Cardiac muscle cell (in vitro differentiated cells and primary cell): ENCODE results near the gene ARL14. TPM values are rescaled to one million over a fixed set of nuclear protein-coding genes. Genes with fewer than 3 reads are reported as not detected.

Source experiments
- DNase-seq, 2 donors: peaks; one replicate each; pipeline versions ENCODE4 v3.0.0 to v3.0.0-alpha.2; 2010 to 2017; ENCODE audit warnings: low read depth in 1 of 2, low spot score in 1 of 2
- H3K27ac ChIP-seq: fragments of 200-600 bp; sonication (generic); 2 replicates; pipeline ENCODE4 v1.5.1; 2016
- H3K27me3 ChIP-seq: fragments of 200-600 bp; sonication (generic); 2 replicates; pipeline ENCODE4 v1.6.0; 2016; ENCODE audit warnings: control low read depth
- H3K36me3 ChIP-seq: fragments of 200-600 bp; sonication (generic); 2 replicates; pipeline ENCODE4 v1.5.1; 2016; ENCODE audit warnings: control low read depth
- H3K4me1 ChIP-seq: fragments of 200-600 bp; sonication (generic); 2 replicates; pipeline ENCODE4 v1.8.1; 2017; ENCODE audit warnings: low read depth, mild to moderate bottlenecking, mixed run types
- H3K4me3 ChIP-seq: fragments of 200-600 bp; sonication (generic); 2 replicates; pipeline ENCODE4 v1.5.1; 2016; ENCODE audit warnings: mild to moderate bottlenecking
- H3K9me3 ChIP-seq: fragments of 200-600 bp; sonication (generic); 2 replicates; pipeline ENCODE4 v1.5.1; 2017; ENCODE audit warnings: low read depth, mild to moderate bottlenecking, control low read depth
- CTCF ChIP-seq: IDR thresholded peaks from 2 replicates; pipeline ENCODE4 v1.5.1; 2012; ENCODE audit warnings: low read depth, mild to moderate bottlenecking, low read length
- polyA plus RNA-seq: library from polyadenylated mRNA; unstranded; fragments of >200 nt; fragmentation: Nextera tagmentation; extraction: Ambion mirVana; gene quantifications from 2 replicates; pipeline ENCODE4 v1.2.1, GENCODE V29; 2016
- total RNA-seq: library from RNA; depleted of rRNA; stranded (reverse); fragments of >200 nt; gene quantifications from 2 replicates; pipeline ENCODE4 v1.2.3, GENCODE V29; 2016

The ARL14 gene
- total and polyA plus RNA-seq, 2 experiments from 2014 or later: not detected

- no peak for DNase-seq
- peaks cover 5% of the 10 kb centered on the region for H3K4me1 ChIP-seq
- H3K4me3 ChIP-seq: no peak overlapping the region
- TF ChIP-seq CTCF: no peak
- H3K36me3 ChIP-seq: no peaks in the 10 kb centered on the region
- H3K27me3 ChIP-seq: no peaks in the 10 kb centered on the region
- no peaks in the 10 kb centered on the region for H3K9me3 ChIP-seq
- no peak overlapping the region for H3K27ac ChIP-seq
Measured at GRCh38 chr3:160673188-160673587, 3.8 kb upstream of the ARL14 start.

- peaks cover 5% of the 10 kb centered on the region for H3K4me1 ChIP-seq
- no peak overlapping the region for H3K27ac ChIP-seq
- DNase-seq: no peak
- no peak for TF ChIP-seq CTCF
- H3K27me3 ChIP-seq: no peaks in the 10 kb centered on the region
- no peaks in the 10 kb centered on the region for H3K9me3 ChIP-seq
- no peak overlapping the region for H3K4me3 ChIP-seq
- H3K36me3 ChIP-seq: no peaks in the 10 kb centered on the region
Measured at GRCh38 chr3:160675566-160676124, 1.3 kb upstream of the ARL14 start.

GRCh38 chr3:160677459-160677881, 510 bp downstream of the ARL14 start:
- Histone ChIP-seq H3K9me3 (no peaks in the 10 kb centered on the region), H3K27me3 (no peaks in the 10 kb centered on the region), H3K27ac (no peak overlapping the region), H3K36me3 (no peaks in the 10 kb centered on the region), H3K4me1 (peaks cover 5% of the 10 kb centered on the region), H3K4me3 (no peak overlapping the region)
- DNase-seq: no peak
- TF ChIP-seq CTCF: no peak

GRCh38 chr3:160678292-160678842, 1.4 kb downstream of the ARL14 start:
- H3K4me3 ChIP-seq: no peak overlapping the region
- no peaks in the 10 kb centered on the region for H3K27me3 ChIP-seq
- no peaks in the 10 kb centered on the region for H3K9me3 ChIP-seq
- DNase-seq: no peak
- H3K36me3 ChIP-seq: no peaks in the 10 kb centered on the region
- no peak for TF ChIP-seq CTCF
- peaks cover 5% of the 10 kb centered on the region for H3K4me1 ChIP-seq
- H3K27ac ChIP-seq: no peak overlapping the region

- no peak for TF ChIP-seq CTCF
- no peak overlapping the region for H3K27ac ChIP-seq
- H3K36me3 ChIP-seq: no peaks in the 10 kb centered on the region
- DNase-seq: no peak
- H3K4me1 ChIP-seq: no peaks in the 10 kb centered on the region
- no peaks in the 10 kb centered on the region for H3K9me3 ChIP-seq
- no peaks in the 10 kb centered on the region for H3K27me3 ChIP-seq
- H3K4me3 ChIP-seq: no peak overlapping the region
Measured at GRCh38 chr3:160684368-160684740, 7.4 kb downstream of the ARL14 start.
